Glutamatergic neuron (in vitro differentiated cells): Measurements from ENCODE around the gene RNF113B. TPM values are rescaled to one million over a fixed set of nuclear protein-coding genes. Genes with fewer than 3 reads are reported as not detected.
A peak's percentile ranks its signal among the peaks of the same experiment; 100 is the strongest.

Source experiments
- DNase-seq: peaks from one replicate; pipeline ENCODE4 v3.0.0; 2022
- H3K27ac Mint-ChIP-seq: one replicate; pipeline ENCODE4 v1.8.0; 2020; ENCODE audit warnings: mild to moderate bottlenecking, mixed read lengths, inconsistent platforms; ENCODE audit not compliant: unreplicated experiment
- H3K27me3 Mint-ChIP-seq: one replicate; pipeline ENCODE4 v1.8.0; 2020; ENCODE audit warnings: mild to moderate bottlenecking, moderate library complexity, mixed read lengths, inconsistent platforms; ENCODE audit not compliant: unreplicated experiment
- H3K36me3 Mint-ChIP-seq: one replicate; pipeline ENCODE4 v1.8.0; 2020; ENCODE audit warnings: mild to moderate bottlenecking, mixed read lengths, inconsistent platforms; ENCODE audit not compliant: unreplicated experiment
- H3K4me1 Mint-ChIP-seq: one replicate; pipeline ENCODE4 v1.8.0; 2020; ENCODE audit warnings: mild to moderate bottlenecking, low read depth, mixed read lengths, inconsistent platforms; ENCODE audit not compliant: unreplicated experiment
- H3K4me3 Mint-ChIP-seq: one replicate; pipeline ENCODE4 v1.8.0; 2020; ENCODE audit warnings: mild to moderate bottlenecking, mixed read lengths, inconsistent platforms; ENCODE audit not compliant: unreplicated experiment
- H3K9me3 Mint-ChIP-seq: one replicate; pipeline ENCODE4 v1.8.0; 2020; ENCODE audit warnings: mild to moderate bottlenecking, moderate library complexity, mixed read lengths, inconsistent platforms; ENCODE audit not compliant: unreplicated experiment
- long read RNA-seq: library from polyadenylated mRNA; unstranded; transcript quantifications from one replicate; pipeline ENCODE4 v2.0.0, GENCODE V29; 2020; ENCODE audit not compliant: unreplicated experiment
- total RNA-seq: library from RNA; stranded (reverse); fragmentation: NEBNext Ultra II Directional; extraction: Animal tissue kit (Norgen Biotek cat#: 25700); gene quantifications from one replicate; pipeline ENCODE4 v1.2.1, GENCODE V29; 2021; ENCODE audit not compliant: unreplicated experiment
- TF ChIP-seq, protein P1 (sequence below): fragments of 200-600 bp; sonication (generic); IDR thresholded peaks from one replicate; pipeline ENCODE4 v1.5.0; 2021; ENCODE audit not compliant: partially characterized antibody, unreplicated experiment

The RNF113B gene
- total RNA-seq = not detected
- long read RNA-seq = 0 reads

DNA sequence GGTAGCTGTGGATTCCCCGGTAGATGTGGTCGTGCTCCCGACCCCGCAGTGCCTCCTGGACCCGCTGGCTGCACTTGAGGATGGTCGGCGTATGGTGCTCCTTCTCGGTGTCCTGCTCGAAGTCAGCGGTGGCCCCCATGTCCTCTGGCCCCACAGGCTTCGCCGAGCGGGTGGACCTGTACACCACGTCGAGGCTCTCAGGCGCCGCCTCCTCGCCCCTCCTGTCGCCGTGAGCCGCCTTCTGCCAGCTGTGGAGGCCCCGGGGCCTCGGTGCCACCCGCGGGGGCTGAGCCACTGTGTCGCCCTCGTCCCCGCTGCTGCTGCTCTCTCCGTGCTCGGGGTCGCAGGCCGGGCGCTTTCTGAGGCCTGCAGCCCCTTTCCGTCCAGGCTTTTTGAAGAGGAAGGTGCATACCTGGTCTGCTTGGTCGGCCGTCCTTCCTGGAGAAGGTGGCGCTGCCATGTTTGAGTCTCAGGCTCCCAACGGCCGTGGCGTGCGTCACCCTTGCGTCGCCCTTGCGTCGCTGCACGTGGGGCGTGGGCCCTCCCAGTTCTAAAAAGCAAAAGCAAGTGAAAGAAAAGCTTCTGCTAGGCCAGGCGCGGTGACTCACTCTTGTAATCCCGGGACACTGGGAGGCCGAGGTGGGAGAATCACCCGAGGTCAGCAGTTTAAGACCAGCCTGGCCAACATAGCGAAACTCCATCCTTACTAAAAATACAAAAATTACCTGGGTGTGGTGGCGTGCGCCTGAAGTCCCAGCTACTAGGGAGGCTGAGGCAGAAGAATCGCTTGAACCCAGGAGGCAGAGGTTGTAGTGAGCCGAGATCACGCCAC is at the start of gene RNF113B:
Gene RNF113B, minus strand, starts transcription at position 493 of the 832 bp plus-strand sequence. Its CDS starts 33 bp downstream, at position 460.
- TF ChIP-seq, protein P1, sequence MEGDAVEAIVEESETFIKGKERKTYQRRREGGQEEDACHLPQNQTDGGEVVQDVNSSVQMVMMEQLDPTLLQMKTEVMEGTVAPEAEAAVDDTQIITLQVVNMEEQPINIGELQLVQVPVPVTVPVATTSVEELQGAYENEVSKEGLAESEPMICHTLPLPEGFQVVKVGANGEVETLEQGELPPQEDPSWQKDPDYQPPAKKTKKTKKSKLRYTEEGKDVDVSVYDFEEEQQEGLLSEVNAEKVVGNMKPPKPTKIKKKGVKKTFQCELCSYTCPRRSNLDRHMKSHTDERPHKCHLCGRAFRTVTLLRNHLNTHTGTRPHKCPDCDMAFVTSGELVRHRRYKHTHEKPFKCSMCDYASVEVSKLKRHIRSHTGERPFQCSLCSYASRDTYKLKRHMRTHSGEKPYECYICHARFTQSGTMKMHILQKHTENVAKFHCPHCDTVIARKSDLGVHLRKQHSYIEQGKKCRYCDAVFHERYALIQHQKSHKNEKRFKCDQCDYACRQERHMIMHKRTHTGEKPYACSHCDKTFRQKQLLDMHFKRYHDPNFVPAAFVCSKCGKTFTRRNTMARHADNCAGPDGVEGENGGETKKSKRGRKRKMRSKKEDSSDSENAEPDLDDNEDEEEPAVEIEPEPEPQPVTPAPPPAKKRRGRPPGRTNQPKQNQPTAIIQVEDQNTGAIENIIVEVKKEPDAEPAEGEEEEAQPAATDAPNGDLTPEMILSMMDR = no peak
- Mint-ChIP-seq H3K36me3 (no peaks in the 10 kb centered on the region), H3K4me3 (no peak within 1 kb of the TSS), H3K9me3 (peaks cover 3% of the 10 kb centered on the region), H3K27me3 (no peaks in the 10 kb centered on the region), H3K4me1 (peaks cover 25% of the 10 kb centered on the region), H3K27ac (peak within 1 kb of the TSS; percentile 60)
- no peak for DNase-seq

GRCh38 chr13:98226496-98226895 is 49.4 kb upstream of the RNF113B start:
- peaks cover 6% of the 10 kb centered on the region for H3K27me3 Mint-ChIP-seq
- H3K36me3 Mint-ChIP-seq = peaks cover 38% of the 10 kb centered on the region
- no peak for DNase-seq
- TF ChIP-seq, protein P1 = no peak
- no peak overlapping the region for H3K4me3 Mint-ChIP-seq
- peaks cover 8% of the 10 kb centered on the region for H3K9me3 Mint-ChIP-seq
- no peak overlapping the region for H3K27ac Mint-ChIP-seq
- H3K4me1 Mint-ChIP-seq = peaks cover 10% of the 10 kb centered on the region

GRCh38 chr13:98225036-98225940 is 48.2 kb upstream of the RNF113B start:
- H3K36me3 Mint-ChIP-seq = peaks cover 30% of the 10 kb centered on the region
- DNase-seq = no peak
- H3K27ac Mint-ChIP-seq = no peak overlapping the region
- TF ChIP-seq, protein P1 = no peak
- H3K9me3 Mint-ChIP-seq = peaks cover 8% of the 10 kb centered on the region
- peaks cover 5% of the 10 kb centered on the region for H3K27me3 Mint-ChIP-seq
- H3K4me1 Mint-ChIP-seq = peaks cover 18% of the 10 kb centered on the region
- H3K4me3 Mint-ChIP-seq = no peak overlapping the region

DNA sequence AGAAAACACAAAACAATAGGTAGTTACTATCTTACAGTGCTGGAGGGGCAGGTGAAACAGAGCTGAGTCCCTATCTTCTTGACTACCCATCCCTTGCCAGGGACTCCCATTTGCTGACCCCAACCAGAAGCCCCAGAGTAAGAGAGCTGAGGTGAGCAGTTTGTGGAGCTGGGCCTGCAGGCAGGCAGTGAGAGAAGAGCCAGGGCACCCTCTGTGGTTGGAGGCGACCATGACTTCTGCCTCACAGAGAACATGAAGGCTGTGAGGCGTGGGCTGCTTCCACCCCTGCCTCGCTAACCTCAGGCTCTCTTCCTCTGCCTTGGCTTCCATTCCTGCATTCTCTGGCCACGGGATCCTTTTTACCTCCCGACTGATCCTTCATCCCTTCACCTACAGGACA is 47.5 kb upstream of the RNF113B start:
- Mint-ChIP-seq H3K27me3 (peaks cover 4% of the 10 kb centered on the region), H3K9me3 (peaks cover 8% of the 10 kb centered on the region), H3K4me1 (peaks cover 23% of the 10 kb centered on the region), H3K27ac (no peak overlapping the region), H3K4me3 (no peak overlapping the region), H3K36me3 (peaks cover 30% of the 10 kb centered on the region)
- no peak for DNase-seq
- TF ChIP-seq, protein P1 = no peak
